Gastrocnemius medialis (tissue), 4 donors: ENCODE data around the gene MYOCD. TPM values are rescaled to one million over a fixed set of nuclear protein-coding genes. Genes with fewer than 3 reads are reported as not detected.

Experiments
- ATAC-seq, 2 donors: fragments of 150-250 bp; one replicate each; pipeline ENCODE4 v1.9.1; 2016
- DNase-seq, 2 donors: peaks; one replicate each; pipeline ENCODE4 v3.0.0-alpha.2; 2019
- H3K27ac ChIP-seq, 4 donors: fragments of 200-600 bp; sonication (generic); 1 replicate in 1 of 4; 2 replicates in 3 of 4; pipeline ENCODE4 v1.5.1; 2016 to 2018; ENCODE audit warnings: mild to moderate bottlenecking in 2 of 4, moderate library complexity in 1 of 4
- H3K27me3 ChIP-seq, 3 donors: fragments of 200-600 bp; sonication (generic) in 2 of 3; 1 replicate in 1 of 3; 2 replicates in 2 of 3; pipeline versions ENCODE4 v1.5.1 to v1.6.0; 2016 to 2019; ENCODE audit warnings: mild to moderate bottlenecking in 1 of 3, moderate library complexity in 1 of 3
- H3K36me3 ChIP-seq, 2 donors: fragments of 200-600 bp; sonication (generic) in 1 of 2; one replicate each; pipeline ENCODE4 v1.5.1; 2017 to 2018
- H3K4me1 ChIP-seq, 2 donors: fragments of 200-600 bp; sonication (generic) in 1 of 2; one replicate each; pipeline ENCODE4 v1.5.1; 2016 to 2017; ENCODE audit warnings: mild to moderate bottlenecking in 2 of 2
- H3K4me3 ChIP-seq, 4 donors: fragments of 200-600 bp; sonication (generic) in 3 of 4; 1 replicate in 1 of 4; 2 replicates in 3 of 4; pipeline ENCODE4 v1.5.1; 2016 to 2019; ENCODE audit warnings: mild to moderate bottlenecking in 2 of 4
- H3K9me3 ChIP-seq, 3 donors: fragments of 200-600 bp; sonication (generic) in 2 of 3; 1 replicate in 1 of 3; 2 replicates in 2 of 3; pipeline ENCODE4 v1.5.1; 2016 to 2019
- CTCF ChIP-seq, 5 experiments: fragments of 450-650 bp in 3 of 5; fragments of 200-600 bp in 2 of 5; sonication (generic) in 2 of 5; IDR thresholded peaks in 4 of 5; conservative IDR thresholded peaks in 1 of 5; 1 replicate in 4 of 5; 2 replicates in 1 of 5; pipeline ENCODE4 v1.5.1; 2016 to 2019; ENCODE audit warnings: antibody characterized with exemption in 5 of 5, mild to moderate bottlenecking in 3 of 5, moderate library complexity in 3 of 5
- POLR2A ChIP-seq, 2 donors: fragments of 450-650 bp; IDR thresholded peaks; one replicate each; pipeline ENCODE4 v1.6.1; 2017; ENCODE audit warnings: antibody characterized with exemption in 2 of 2, mild to moderate bottlenecking in 2 of 2, moderate library complexity in 2 of 2
- in situ Hi-C, 4 donors: fragments of 200-750 bp; cut with MboI; loops; one replicate each; pipeline versions ENCODE4 v1.15.0 to v1.8.0; 2017; ENCODE audit warnings: low sequenced_read_pairs in 4 of 4
- intact Hi-C: fragments of 100-400 bp; cut with DNase I; formaldehyde crosslinking; loops from one replicate; pipeline ENCODE4 v1.15.1; 2023; ENCODE audit warnings: low total_unique reads
- total RNA-seq, 4 donors: library from RNA; depleted of rRNA; stranded (reverse); fragments of >200 nt; gene quantifications; one replicate each; pipeline versions ENCODE4 v1.1.0 to v1.2.3, GENCODE V29; 2016

Gene MYOCD
- total RNA-seq, 4 donors from 2014 or later = 0.36 to 2.7 (median 1.2) TPM

- in situ Hi-C loops = no loop called here
- no peak for TF ChIP-seq CTCF (IDR thresholded peaks at IDR 0.05 in 4 of 5, conservative IDR thresholded peaks at IDR 0.05 in 1 of 5)
- no peak for TF ChIP-seq POLR2A (IDR thresholded peaks at IDR 0.05)
- DNase-seq (no peak), ATAC-seq (no peak)
- no peaks in the 10 kb centered on the region for H3K9me3 ChIP-seq
- H3K4me1 ChIP-seq = no peaks in the 10 kb centered on the region
- H3K4me3 ChIP-seq = no peak overlapping the region
- H3K27ac ChIP-seq = no peak overlapping the region
- H3K36me3 ChIP-seq = no peaks in the 10 kb centered on the region
- H3K27me3 ChIP-seq = no peaks in the 10 kb centered on the region
- intact Hi-C loops = no loop called here
These were observed 22.7 kb downstream of the MYOCD start for GRCh38 chr17:12688382-12688781.

- Histone ChIP-seq H3K4me3 (no peak overlapping the region), H3K27ac (peak overlapping the region in 1 of 4 donors; percentile 1), H3K27me3 (no peaks in the 10 kb centered on the region), H3K4me1 (no peaks in the 10 kb centered on the region), H3K9me3 (no peaks in the 10 kb centered on the region), H3K36me3 (no peaks in the 10 kb centered on the region)
- no peak for TF ChIP-seq POLR2A (IDR thresholded peaks at IDR 0.05)
- no peak for TF ChIP-seq CTCF (IDR thresholded peaks at IDR 0.05 in 4 of 5, conservative IDR thresholded peaks at IDR 0.05 in 1 of 5)
- DNase-seq = peak in 1 of 2 donors; percentile 14
- in situ Hi-C loops = no loop called here
- intact Hi-C loops = no loop called here
- peak; percentile 53 to 54 for ATAC-seq
These were observed 25.5 kb downstream of the MYOCD start for GRCh38 chr17:12691173-12691572.

GRCh38 chr17:12693640-12694039 is 27.9 kb downstream of the MYOCD start:
- no peaks in the 10 kb centered on the region for H3K27me3 ChIP-seq
- no peaks in the 10 kb centered on the region for H3K36me3 ChIP-seq
- no peaks in the 10 kb centered on the region for H3K9me3 ChIP-seq
- H3K4me1 ChIP-seq = no peaks in the 10 kb centered on the region
- no peak for ATAC-seq
- in situ Hi-C loops = no loop called here
- no peak overlapping the region for H3K4me3 ChIP-seq
- intact Hi-C loops = no loop called here
- DNase-seq = no peak
- TF ChIP-seq POLR2A (IDR thresholded peaks at IDR 0.05) (no peak), CTCF (IDR thresholded peaks at IDR 0.05 in 4 of 5, conservative IDR thresholded peaks at IDR 0.05 in 1 of 5) (no peak)
- no peak overlapping the region for H3K27ac ChIP-seq

GRCh38 chr17:12706070-12706469 is 40.4 kb downstream of the MYOCD start:
- no peak for ATAC-seq
- TF ChIP-seq CTCF (IDR thresholded peaks at IDR 0.05 in 4 of 5, conservative IDR thresholded peaks at IDR 0.05 in 1 of 5) (no peak), POLR2A (IDR thresholded peaks at IDR 0.05) (no peak)
- in situ Hi-C loops = no loop called here
- no peak for DNase-seq
- intact Hi-C loops = no loop called here
- H3K27me3 ChIP-seq = no peaks in the 10 kb centered on the region
- H3K36me3 ChIP-seq = no peaks in the 10 kb centered on the region
- H3K4me3 ChIP-seq = no peak overlapping the region
- no peak overlapping the region for H3K27ac ChIP-seq
- H3K9me3 ChIP-seq = no peaks in the 10 kb centered on the region
- no peaks in the 10 kb centered on the region for H3K4me1 ChIP-seq

- intact Hi-C loops = no loop called here
- H3K27me3 ChIP-seq = no peaks in the 10 kb centered on the region
- H3K4me1 ChIP-seq = no peaks in the 10 kb centered on the region
- TF ChIP-seq CTCF (IDR thresholded peaks at IDR 0.05 in 4 of 5, conservative IDR thresholded peaks at IDR 0.05 in 1 of 5) = no peak
- no peak for TF ChIP-seq POLR2A (IDR thresholded peaks at IDR 0.05)
- H3K9me3 ChIP-seq = no peaks in the 10 kb centered on the region
- in situ Hi-C loops = no loop called here
- H3K27ac ChIP-seq = no peak overlapping the region
- H3K36me3 ChIP-seq = no peaks in the 10 kb centered on the region
- ATAC-seq = no peak
- no peak overlapping the region for H3K4me3 ChIP-seq
- no peak for DNase-seq
These were observed 43.4 kb downstream of the MYOCD start for GRCh38 chr17:12709063-12709462.
